Retinal pigment epithelial cell (primary cell): ENCODE measurements around the gene IFTAP.

Source experiments
- DNase-seq: peaks from one replicate; pipeline ENCODE4 v3.0.0-alpha.2; 2010; ENCODE audit warnings: low read depth
- H3K4me3 ChIP-seq: 2 replicates; pipeline ENCODE4 v1.5.1; 2011; ENCODE audit warnings: mild to moderate bottlenecking, low read length, control low read depth, moderate library complexity
- CTCF ChIP-seq: conservative IDR thresholded peaks from 2 replicates; pipeline ENCODE4 v1.5.1; 2011; ENCODE audit warnings: low read depth, low read length, control low read depth, inconsistent platforms

IFTAP gene

GRCh38 chr11:36695111-36695510 lies 100.8 kb downstream of the IFTAP start:
- TF ChIP-seq CTCF: no peak
- no peak for DNase-seq
- H3K4me3 ChIP-seq: no peak overlapping the region

- no peak for DNase-seq
- no peak overlapping the region for H3K4me3 ChIP-seq
- TF ChIP-seq CTCF: no peak
These were observed 101.3 kb downstream of the IFTAP start for GRCh38 chr11:36695571-36695970.

- no peak for DNase-seq
- no peak for TF ChIP-seq CTCF
- no peak overlapping the region for H3K4me3 ChIP-seq
These were observed 102.2 kb downstream of the IFTAP start for GRCh38 chr11:36696550-36696949.

GRCh38 chr11:36699271-36699670 lies 105.0 kb downstream of the IFTAP start:
- no peak for TF ChIP-seq CTCF
- DNase-seq: no peak

GRCh38 chr11:36700246-36700645 lies 105.9 kb downstream of the IFTAP start:
- no peak overlapping the region for H3K4me3 ChIP-seq
- no peak for DNase-seq
- no peak for TF ChIP-seq CTCF

More at GRCh38 chr11:36699271-36699670, 105.0 kb downstream of the IFTAP start:
- no peak overlapping the region for H3K4me3 ChIP-seq

GRCh38 chr11:36702330-36703054 lies 108.2 kb downstream of the IFTAP start:
- H3K4me3 ChIP-seq: no peak overlapping the region
- peak; percentile 93 for TF ChIP-seq CTCF
- peak; percentile 20 for DNase-seq

- H3K4me3 ChIP-seq: no peak overlapping the region
- no peak for TF ChIP-seq CTCF
- no peak for DNase-seq
These were observed 108.7 kb downstream of the IFTAP start for GRCh38 chr11:36703055-36703404.
